Naive thymus-derived CD8-positive, alpha-beta T cell (primary cell): ENCODE measurements around the gene INSYN2A. TPM values are rescaled to one million over a fixed set of nuclear protein-coding genes. Genes with fewer than 3 reads are reported as not detected.

Experiments used
- ATAC-seq, 2 donors: fragments of 150-1000 bp; cut with Tn5 transposase in 1 of 2; sonication (Bioruptor Pico), chemical (Tn5 transposase) in 1 of 2; 1 replicate in 1 of 2; 2 replicates in 1 of 2; pipeline ENCODE4 v1.10.0; 2021; ENCODE audit warnings: mild to moderate bottlenecking in 2 of 2, moderate library complexity in 2 of 2
- POLR2A ChIA-PET: fragments of 350-600 bp; sonication (Branson Sonifier 250); formaldehyde crosslinking; loops from one replicate; lab custom pipeline; 2021; ENCODE audit warnings: antibody characterized with exemption; lab: Charles Lee
- DNase-seq, 10 donors: peaks; one replicate each; pipeline versions ENCODE4 v3.0.0 to v3.0.0-alpha.2; 2020 to 2022
- H3K27ac Mint-ChIP-seq, 10 donors: one replicate each; pipeline ENCODE4 v1.8.0; 2020 to 2022; ENCODE audit warnings: mild to moderate bottlenecking in 10 of 10, mixed read lengths in 10 of 10, moderate library complexity in 4 of 10, inconsistent platforms in 1 of 10
- H3K27me3 Mint-ChIP-seq, 5 donors: one replicate each; pipeline ENCODE4 v1.8.0; 2021 to 2022; ENCODE audit warnings: mixed read lengths in 5 of 5
- H3K36me3 Mint-ChIP-seq, 3 donors: one replicate each; pipeline ENCODE4 v1.8.0; 2020 to 2022; ENCODE audit warnings: mixed read lengths in 3 of 3, mild to moderate bottlenecking in 2 of 3, inconsistent platforms in 1 of 3
- H3K4me1 Mint-ChIP-seq, 4 donors: one replicate each; pipeline ENCODE4 v1.8.0; 2021 to 2022; ENCODE audit warnings: mixed read lengths in 4 of 4
- H3K4me3 Mint-ChIP-seq, 10 donors: one replicate each; pipeline ENCODE4 v1.8.0; 2020 to 2022; ENCODE audit warnings: mild to moderate bottlenecking in 10 of 10, mixed read lengths in 10 of 10, moderate library complexity in 6 of 10, inconsistent platforms in 1 of 10
- H3K9me3 Mint-ChIP-seq, 9 donors: one replicate each; pipeline ENCODE4 v1.8.0; 2020 to 2022; ENCODE audit warnings: mixed read lengths in 9 of 9, mild to moderate bottlenecking in 3 of 9, inconsistent platforms in 1 of 9, moderate library complexity in 1 of 9
- polyA plus RNA-seq, 3 donors: library from polyadenylated mRNA; unstranded; fragments of 300-500 nt; fragmentation: Illumina TruSeq; gene quantifications; one replicate each; pipeline ENCODE4 v1.2.3, GENCODE V29; 2021
- total RNA-seq, 8 experiments: library from RNA in 2 of 8; stranded (reverse) in 2 of 8; gene quantifications; one replicate each; pipeline ENCODE4 v1.2.3 and lab custom pipeline; 2021 to 2026

INSYN2A gene
- total and polyA plus RNA-seq, 5 experiments from 2014 or later: not detected

DNA sequence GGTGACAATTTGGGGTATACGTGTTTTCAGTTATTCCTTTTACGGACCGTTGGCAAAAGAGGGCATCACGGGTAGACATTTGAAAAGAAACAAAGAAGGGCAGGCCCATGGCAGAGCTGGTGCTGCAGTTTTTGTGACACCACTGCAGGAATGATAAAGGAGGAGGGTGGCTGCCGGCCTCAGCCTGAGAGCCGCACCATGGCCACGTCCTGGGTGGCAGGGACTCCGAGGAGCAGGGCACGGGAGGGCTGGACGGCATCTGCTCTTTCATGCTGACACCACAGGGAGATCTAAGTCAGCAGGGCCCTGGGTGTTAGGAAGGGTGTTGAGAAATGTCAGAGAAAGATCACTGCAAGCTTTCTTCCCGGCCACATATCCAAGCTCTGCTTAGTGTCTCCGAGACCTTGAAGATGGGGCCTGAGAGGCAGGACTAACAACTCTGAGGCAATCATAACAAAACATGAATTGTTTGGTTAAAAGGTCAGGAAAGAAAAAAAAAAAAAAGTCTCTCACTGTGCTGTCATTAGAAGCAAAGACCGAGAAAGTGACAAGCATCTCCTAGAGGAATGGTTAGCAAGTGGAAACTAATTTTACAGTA lies 36.6 kb downstream of the INSYN2A start:
- no peak overlapping the region for H3K4me3 Mint-ChIP-seq
- H3K27ac Mint-ChIP-seq: no peak overlapping the region
- POLR2A ChIA-PET: no interaction called here
- H3K36me3 Mint-ChIP-seq: no peaks in the 10 kb centered on the region
- H3K9me3 Mint-ChIP-seq: no peaks in the 10 kb centered on the region
- DNase-seq (no peak), ATAC-seq (no peak)
- H3K27me3 Mint-ChIP-seq: peaks cover 0 to 7% (median 2%) of the 10 kb centered on the region in 5 donors
- no peaks in the 10 kb centered on the region for H3K4me1 Mint-ChIP-seq

DNA sequence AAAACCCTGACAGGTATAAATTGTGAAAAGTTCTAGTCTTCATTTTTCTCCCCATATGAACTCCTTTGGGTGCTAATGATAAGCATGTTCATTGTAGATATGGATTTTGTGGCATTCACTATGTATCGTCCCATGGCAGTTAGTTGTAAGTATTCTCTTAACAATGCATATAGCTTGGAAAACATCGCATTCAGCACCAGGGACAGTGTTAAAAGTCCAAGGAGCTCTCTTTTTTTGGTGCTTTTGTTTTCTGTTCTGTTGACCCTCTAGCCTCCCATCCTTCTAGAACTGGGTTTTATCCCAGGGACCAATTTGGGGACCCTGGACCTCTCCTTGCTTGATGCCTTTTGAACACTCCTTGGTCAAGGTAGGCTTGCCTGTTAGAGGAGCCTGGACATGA lies 37.7 kb downstream of the INSYN2A start:
- H3K27ac Mint-ChIP-seq: no peak overlapping the region
- H3K27me3 Mint-ChIP-seq: peaks cover 0 to 7% (median 2%) of the 10 kb centered on the region in 5 donors
- no peak for DNase-seq
- H3K4me1 Mint-ChIP-seq: no peaks in the 10 kb centered on the region
- POLR2A ChIA-PET: no interaction called here
- H3K4me3 Mint-ChIP-seq: no peak overlapping the region
- no peaks in the 10 kb centered on the region for H3K36me3 Mint-ChIP-seq
- no peak for ATAC-seq
- no peaks in the 10 kb centered on the region for H3K9me3 Mint-ChIP-seq

DNA sequence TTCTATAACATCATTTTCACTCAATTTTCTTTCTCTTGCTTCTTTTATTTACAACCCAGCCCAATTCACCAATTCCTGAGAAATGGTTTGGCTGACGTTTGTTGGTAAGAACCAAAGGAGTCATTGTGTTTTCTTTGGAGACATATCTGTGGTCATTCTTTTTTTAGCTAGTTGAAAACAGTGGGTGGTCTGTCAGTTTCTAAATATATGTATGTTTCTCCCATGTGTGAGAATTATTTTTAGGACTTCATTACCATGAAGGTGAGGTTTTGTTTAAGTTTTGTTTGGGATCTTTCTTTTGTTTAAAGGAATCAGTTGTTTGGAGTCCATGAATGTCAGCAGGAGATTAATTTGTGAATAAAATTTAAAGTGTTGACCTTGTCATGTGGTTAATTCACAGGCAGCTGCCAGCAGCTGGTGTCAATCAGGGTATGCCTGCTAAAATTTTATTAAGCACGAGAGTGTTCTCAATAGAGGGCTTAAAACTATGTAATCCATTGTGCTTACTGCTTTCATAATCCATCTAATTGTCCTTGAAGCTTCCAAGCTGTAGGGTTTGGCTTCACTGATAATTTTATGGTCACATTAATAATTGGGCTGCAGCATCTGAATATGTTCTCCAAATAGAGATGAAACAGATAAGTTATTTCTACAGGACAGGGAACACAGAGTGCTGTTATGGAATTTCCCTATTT lies 38.7 kb downstream of the INSYN2A start:
- ATAC-seq (no peak), DNase-seq (no peak)
- Mint-ChIP-seq H3K9me3 (no peaks in the 10 kb centered on the region), H3K4me1 (no peaks in the 10 kb centered on the region), H3K36me3 (no peaks in the 10 kb centered on the region), H3K4me3 (no peak overlapping the region), H3K27me3 (peaks cover 0 to 7% (median 2%) of the 10 kb centered on the region in 5 donors), H3K27ac (no peak overlapping the region)
- POLR2A ChIA-PET: no interaction called here

DNA sequence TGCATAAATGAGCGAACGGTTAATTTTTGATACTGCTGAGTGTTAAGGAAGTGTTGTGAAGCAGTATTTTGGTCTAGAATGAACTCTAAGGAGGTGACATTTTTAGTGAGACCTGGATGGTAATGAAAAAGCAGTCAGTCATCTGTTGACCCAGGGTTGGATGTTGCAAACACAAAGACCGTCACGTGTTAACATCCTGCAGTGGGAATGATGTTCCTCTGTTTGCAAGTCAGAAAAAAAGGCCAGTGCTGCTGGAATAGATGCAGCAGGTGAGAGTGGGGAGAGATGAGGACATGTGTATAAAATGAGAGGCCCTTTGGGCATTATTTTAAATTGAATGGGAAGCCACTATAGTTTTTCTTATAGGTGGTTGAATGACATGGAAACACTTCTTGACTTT lies 39.3 kb downstream of the INSYN2A start:
- no peak for DNase-seq
- POLR2A ChIA-PET: no interaction called here
- Mint-ChIP-seq H3K4me1 (no peaks in the 10 kb centered on the region), H3K36me3 (no peaks in the 10 kb centered on the region), H3K27ac (no peak overlapping the region), H3K9me3 (no peaks in the 10 kb centered on the region), H3K27me3 (peaks cover 0 to 7% (median 2%) of the 10 kb centered on the region in 5 donors), H3K4me3 (no peak overlapping the region)
- no peak for ATAC-seq

DNA sequence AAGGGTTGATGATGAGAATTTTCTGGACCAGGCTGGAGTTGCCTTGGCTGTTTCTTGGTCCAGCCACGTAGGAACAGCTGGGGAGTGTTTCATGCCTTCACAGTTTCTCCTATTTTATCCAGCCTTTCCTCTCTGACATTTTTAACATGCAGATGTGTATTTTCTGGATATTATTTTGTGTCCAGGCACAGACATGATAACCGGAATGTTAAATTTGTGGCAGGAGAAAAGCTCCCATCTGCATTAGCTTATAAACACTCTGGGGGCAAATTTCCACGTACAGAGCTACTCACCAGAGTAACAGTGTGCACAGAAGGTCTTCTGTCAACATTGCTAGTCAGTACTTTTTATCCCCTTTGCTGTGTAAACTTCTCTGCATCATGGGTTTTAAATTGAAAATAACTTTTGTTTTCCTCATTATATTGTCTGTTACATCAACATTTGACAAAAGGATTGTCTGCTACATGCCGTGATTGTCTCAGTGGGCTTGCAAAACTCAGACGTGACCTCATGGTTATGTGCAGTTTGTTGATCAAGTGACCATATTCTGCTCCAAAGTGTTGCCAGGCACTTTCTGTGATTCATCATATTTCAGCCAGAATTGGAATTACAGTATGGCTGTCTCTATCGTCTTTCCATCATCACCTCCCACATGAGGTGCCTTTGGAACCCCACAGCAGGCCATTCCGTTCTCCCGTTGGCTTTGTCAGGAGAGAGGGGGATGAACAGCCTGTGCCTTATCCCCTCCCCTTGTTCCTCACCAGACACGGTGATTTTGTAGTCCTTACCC lies 41.4 kb downstream of the INSYN2A start:
- no peak for ATAC-seq
- H3K27me3 Mint-ChIP-seq: peaks cover 0 to 4% (median 0%) of the 10 kb centered on the region in 5 donors
- H3K4me1 Mint-ChIP-seq: no peaks in the 10 kb centered on the region
- H3K4me3 Mint-ChIP-seq: no peak overlapping the region
- no peaks in the 10 kb centered on the region for H3K36me3 Mint-ChIP-seq
- H3K27ac Mint-ChIP-seq: no peak overlapping the region
- peaks cover 0 to 2% (median 0%) of the 10 kb centered on the region in 9 donors for H3K9me3 Mint-ChIP-seq
- DNase-seq: no peak
- POLR2A ChIA-PET: no interaction called here

DNA sequence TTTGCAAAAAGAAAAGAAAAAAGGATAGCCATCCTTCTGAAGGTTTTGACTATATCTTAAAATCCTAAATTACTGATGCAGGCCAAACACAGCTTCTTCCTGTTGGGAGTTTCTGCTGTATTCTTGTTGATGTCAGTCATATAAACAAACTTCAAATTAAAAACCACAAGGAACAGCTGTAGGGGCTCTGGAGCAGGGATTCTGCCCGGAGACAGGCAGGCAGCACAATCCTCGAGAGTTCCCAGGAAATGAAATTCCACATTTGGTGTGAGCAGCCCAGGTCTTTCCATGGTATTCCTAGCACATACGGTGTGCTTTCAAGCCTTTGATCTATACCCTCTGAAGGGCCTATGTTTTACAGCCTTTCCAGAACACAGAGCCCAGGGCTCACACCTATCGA lies 43.2 kb downstream of the INSYN2A start:
- DNase-seq: no peak
- Mint-ChIP-seq H3K27me3 (peaks cover 0 to 2% (median 0%) of the 10 kb centered on the region in 5 donors), H3K4me3 (no peak overlapping the region), H3K27ac (no peak overlapping the region), H3K9me3 (peaks cover 0 to 2% (median 0%) of the 10 kb centered on the region in 9 donors), H3K4me1 (no peaks in the 10 kb centered on the region), H3K36me3 (no peaks in the 10 kb centered on the region)
- POLR2A ChIA-PET: no interaction called here
- no peak for ATAC-seq

DNA sequence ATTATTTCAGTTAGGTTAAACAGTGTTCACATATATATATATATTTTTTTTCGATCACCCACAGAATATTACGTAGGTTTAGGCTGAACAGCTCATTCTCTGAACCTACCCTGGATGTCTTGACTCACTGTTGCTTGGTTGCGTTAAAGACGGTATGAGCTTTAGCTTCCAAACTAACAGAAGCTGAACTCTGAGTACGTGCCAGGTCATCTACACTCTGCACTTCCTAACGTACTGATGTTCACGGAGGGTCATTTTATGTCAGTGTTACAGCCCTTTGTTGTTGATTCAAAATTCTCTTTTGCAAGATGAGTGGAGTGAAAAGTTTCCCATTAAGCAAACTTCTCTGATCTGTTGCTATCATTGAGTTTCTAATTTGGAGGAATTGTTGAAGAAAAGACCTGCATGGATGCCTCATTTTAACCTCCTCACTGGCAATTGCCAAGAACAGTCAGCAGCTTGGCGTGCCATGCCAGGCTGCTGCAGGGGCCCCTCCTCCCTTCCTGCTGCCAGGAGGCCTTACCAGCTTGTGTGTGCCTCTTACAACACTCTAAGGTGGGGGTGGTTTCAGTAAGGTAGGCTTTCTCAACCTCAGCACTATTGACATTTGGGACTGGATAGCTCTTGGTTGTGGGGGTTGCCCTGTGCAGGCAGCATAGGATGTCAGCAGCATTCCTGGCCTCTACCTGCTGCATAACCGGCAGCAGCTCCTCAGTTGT lies 44.3 kb downstream of the INSYN2A start:
- Mint-ChIP-seq H3K27me3 (peaks cover 0 to 3% (median 0%) of the 10 kb centered on the region in 5 donors), H3K9me3 (peaks cover 0 to 2% (median 0%) of the 10 kb centered on the region in 9 donors), H3K27ac (no peak overlapping the region), H3K36me3 (no peaks in the 10 kb centered on the region), H3K4me3 (no peak overlapping the region), H3K4me1 (no peaks in the 10 kb centered on the region)
- no peak for ATAC-seq
- no peak for DNase-seq
- POLR2A ChIA-PET: no interaction called here

DNA sequence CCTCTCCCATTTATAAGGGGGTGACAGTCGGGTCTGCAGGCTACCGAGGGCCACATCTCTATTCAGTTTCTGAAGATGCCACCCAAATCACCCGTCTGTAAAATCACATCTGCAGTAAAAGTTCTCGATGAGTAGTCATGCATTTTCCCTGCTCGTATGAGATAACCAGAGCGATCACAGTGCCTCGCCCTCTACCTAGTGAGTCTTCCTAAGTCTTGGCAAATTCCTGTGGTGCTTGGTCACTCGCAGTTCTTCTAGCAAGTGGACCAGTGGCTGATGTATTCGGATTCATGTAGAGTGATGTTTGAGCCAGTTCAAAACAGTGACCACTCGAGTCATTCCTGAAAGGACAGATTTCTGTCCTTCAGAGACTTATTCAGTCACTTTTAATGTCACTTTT lies 44.9 kb downstream of the INSYN2A start:
- Mint-ChIP-seq H3K9me3 (peaks cover 0 to 2% (median 0%) of the 10 kb centered on the region in 9 donors), H3K4me3 (no peak overlapping the region), H3K27ac (no peak overlapping the region), H3K27me3 (peaks cover 0 to 3% (median 0%) of the 10 kb centered on the region in 5 donors), H3K36me3 (no peaks in the 10 kb centered on the region), H3K4me1 (no peaks in the 10 kb centered on the region)
- DNase-seq (no peak), ATAC-seq (no peak)
- POLR2A ChIA-PET: no interaction called here

DNA sequence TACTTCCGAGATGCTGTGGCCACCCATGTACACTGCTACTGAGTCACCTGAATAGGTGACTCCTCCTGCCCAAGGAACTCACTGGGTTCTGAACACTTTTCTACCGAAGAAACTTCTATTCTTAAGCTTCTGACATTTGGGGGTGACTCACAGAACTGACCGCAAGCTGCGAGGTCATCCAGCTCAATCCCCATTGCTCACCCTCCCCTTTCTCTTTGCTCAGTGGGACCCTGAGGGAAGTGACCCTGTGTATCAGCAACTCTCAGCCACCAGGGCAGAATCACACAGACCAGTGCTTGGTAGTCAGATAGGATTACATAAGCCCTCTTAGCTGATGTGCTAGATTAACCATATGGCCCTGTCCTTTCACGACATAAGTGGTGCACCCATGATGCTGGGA lies 46.3 kb downstream of the INSYN2A start:
- DNase-seq: no peak
- no peaks in the 10 kb centered on the region for H3K36me3 Mint-ChIP-seq
- peaks cover 0 to 6% (median 0%) of the 10 kb centered on the region in 5 donors for H3K27me3 Mint-ChIP-seq
- peaks cover 0 to 2% (median 0%) of the 10 kb centered on the region in 9 donors for H3K9me3 Mint-ChIP-seq
- no peak for ATAC-seq
- no peaks in the 10 kb centered on the region for H3K4me1 Mint-ChIP-seq
- POLR2A ChIA-PET: no interaction called here
- H3K4me3 Mint-ChIP-seq: no peak overlapping the region
- no peak overlapping the region for H3K27ac Mint-ChIP-seq

DNA sequence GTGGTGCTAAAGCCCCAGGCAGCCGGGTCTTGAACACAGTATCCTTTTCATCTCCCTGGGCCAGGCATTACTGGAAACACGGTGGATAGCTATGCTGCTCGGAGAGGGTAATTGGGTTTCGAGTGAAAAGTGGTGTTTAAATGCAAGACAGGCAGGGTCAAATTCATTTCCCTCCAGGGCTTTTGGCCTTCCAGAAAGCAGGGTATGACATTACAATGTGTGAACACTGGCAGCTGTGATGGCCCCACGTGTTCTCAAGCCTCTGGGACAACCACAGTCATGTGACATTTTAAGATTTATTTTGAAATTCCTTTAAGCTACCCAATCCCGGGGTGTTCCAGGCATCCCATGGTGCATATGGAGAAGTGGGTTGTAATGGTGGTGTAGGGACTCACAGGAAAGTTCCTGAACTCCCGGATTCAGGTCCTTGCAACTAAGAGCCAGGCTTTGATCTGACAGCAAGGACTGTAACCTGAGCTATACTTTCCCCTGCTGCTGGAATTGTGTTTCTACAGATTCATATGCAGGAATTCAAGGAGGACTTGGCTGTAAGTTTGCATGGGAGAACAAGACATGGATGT lies 46.8 kb downstream of the INSYN2A start:
- DNase-seq: no peak
- Mint-ChIP-seq H3K27ac (no peak overlapping the region), H3K36me3 (no peaks in the 10 kb centered on the region), H3K27me3 (peaks cover 0 to 6% (median 0%) of the 10 kb centered on the region in 5 donors), H3K4me1 (no peaks in the 10 kb centered on the region), H3K9me3 (peaks cover 0 to 2% (median 0%) of the 10 kb centered on the region in 9 donors), H3K4me3 (no peak overlapping the region)
- no peak for ATAC-seq
- POLR2A ChIA-PET: no interaction called here

DNA sequence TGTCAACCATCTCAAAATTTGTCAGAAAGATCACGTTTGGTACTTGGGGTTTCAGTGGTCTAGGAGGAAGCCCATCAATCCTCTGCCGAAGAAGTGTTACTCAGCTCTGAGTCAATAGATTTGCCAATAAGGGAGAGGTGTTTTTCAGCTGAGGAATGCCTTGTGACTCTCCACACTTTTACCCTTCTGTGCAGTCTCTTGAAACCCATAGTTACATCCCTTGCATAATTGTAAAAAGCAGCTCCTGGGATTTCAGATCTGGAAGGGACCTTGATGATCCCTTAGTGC lies 47.5 kb downstream of the INSYN2A start:
- H3K4me3 Mint-ChIP-seq: no peak overlapping the region
- DNase-seq (no peak), ATAC-seq (no peak)
- H3K27ac Mint-ChIP-seq: no peak overlapping the region
- H3K4me1 Mint-ChIP-seq: no peaks in the 10 kb centered on the region
- POLR2A ChIA-PET: no interaction called here
- H3K36me3 Mint-ChIP-seq: no peaks in the 10 kb centered on the region
- H3K9me3 Mint-ChIP-seq: peaks cover 0 to 2% (median 0%) of the 10 kb centered on the region in 9 donors
- peaks cover 0 to 6% (median 0%) of the 10 kb centered on the region in 5 donors for H3K27me3 Mint-ChIP-seq

DNA sequence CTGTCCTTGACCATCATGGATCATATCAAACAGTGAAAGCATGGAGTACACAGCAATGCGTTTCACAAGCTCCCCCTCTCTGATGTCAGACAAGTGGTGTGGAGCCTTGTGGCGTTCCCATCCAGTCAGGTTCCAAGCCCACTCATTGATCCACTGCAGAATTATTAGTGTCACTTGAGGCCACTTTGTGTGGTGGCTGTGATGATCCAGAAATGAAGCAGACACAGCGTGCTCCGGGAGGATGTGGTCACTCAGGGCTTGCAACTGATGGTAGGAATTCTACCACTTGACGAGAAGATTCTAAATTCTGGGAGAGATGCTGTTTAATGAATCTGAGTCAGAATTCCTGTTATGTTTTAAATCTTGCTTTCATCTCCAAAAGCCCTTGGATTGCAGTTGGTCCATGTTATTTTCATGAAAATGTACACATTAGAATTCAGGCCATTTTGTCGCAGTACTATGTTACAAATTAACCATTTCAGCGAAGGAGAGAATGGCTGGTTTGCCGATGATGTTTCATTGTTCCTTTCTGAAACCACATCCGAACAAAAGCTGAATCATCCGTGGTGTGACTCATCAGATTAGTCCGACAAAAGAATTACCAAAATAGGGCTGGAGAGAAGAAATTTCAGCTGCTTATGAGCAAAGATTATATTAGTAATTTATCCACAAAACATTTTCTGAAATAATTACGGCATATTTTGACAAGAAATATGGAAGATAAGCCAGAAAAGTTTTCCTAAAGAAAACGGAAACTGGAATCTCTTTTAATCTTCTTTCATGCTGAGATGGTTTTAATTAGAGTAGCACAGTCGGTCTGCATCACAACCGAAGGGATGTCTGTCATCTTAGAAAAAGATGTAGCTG lies 48.1 kb downstream of the INSYN2A start:
- ATAC-seq: no peak
- Mint-ChIP-seq H3K4me3 (no peak overlapping the region), H3K36me3 (no peaks in the 10 kb centered on the region), H3K4me1 (no peaks in the 10 kb centered on the region), H3K9me3 (peaks cover 0 to 2% (median 0%) of the 10 kb centered on the region in 9 donors), H3K27ac (no peak overlapping the region), H3K27me3 (peaks cover 0 to 6% (median 0%) of the 10 kb centered on the region in 5 donors)
- DNase-seq: no peak
- POLR2A ChIA-PET: no interaction called here
